ENCODE measurements around the gene PNLDC1.

The PNLDC1 gene, protein sequence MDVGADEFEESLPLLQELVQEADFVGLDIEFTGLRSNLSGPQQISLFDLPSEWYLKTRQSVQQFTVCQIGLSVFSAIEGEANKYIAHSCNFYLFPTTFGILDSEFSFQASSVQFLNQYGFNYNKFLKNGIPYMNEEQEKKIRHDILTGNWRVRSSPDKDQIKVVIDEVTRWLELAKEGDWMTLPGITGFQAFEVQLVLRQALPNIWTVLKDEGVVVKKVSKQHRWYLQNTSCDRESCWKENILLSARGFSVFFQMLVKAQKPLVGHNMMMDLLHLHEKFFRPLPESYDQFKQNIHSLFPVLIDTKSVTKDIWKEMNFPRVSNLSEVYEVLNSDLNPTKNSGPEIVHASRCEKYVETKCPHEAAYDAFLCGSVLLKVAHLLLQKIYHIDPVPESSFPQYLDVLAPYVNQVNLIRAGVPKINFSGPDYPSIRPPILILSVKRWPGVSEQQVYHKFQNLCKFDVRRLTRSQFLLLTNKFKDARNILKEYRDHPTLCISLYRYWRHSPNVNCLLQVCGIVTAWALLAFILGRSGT

DNA sequence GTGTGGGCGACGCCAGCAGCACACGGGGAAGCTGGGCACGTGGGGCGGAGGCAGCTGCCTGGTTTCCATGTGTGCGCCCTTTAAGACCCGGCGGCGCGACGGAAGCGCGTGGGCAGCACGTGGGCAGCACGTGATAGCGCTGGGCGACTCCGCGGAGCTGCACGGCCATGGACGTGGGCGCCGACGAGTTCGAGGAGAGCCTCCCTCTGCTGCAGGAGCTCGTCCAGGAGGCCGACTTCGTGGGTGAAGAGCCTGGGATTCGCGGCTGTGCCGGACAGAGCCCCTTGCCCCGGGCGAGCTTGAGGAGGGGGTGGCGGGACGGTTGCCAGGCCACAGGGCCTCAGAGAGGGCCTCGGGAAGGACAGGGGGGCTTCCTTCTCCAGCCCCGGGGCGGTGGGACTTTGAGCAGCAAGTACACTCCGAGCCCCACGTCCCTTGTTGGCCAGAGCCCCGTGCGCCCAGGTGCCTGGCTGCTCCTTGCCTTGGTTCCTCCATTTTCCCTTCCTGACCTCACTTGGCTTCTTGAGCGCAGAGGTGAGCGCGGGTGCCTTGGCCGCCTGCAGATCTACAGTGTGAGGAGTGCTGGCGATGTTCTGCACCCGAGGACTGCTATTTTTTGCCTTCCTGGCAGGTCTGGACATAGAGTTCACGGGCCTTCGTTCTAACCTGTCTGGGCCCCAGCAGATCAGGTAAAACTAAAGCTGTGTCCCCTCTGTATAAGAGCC, at the start of gene PNLDC1:
Gene PNLDC1 (plus strand): TSS at position 136 of the 725 bp plus-strand sequence. CDS start 32 bp downstream, at position 168.
- DNase-seq, result no peak

DNA sequence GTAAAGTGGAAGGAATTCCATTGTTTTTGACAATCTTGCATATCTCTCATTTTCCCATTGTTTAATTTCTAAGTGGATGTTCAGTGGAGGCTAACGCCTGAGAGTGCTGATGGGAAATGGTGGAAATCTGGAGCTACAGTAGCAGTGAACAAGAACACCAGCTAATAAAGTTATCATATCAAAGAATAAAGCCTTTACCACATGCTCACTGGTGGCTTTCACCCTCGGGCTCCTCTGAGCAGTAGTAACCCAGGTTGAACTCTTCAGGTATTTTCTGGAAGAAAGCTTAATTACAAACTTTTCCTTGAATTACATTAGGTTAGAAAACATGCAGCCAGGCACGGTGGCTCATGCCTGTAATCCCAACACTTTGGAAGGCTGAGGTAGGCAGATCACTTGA, 48.6 kb upstream of the PNLDC1 start:
- DNase-seq, result no peak

DNA sequence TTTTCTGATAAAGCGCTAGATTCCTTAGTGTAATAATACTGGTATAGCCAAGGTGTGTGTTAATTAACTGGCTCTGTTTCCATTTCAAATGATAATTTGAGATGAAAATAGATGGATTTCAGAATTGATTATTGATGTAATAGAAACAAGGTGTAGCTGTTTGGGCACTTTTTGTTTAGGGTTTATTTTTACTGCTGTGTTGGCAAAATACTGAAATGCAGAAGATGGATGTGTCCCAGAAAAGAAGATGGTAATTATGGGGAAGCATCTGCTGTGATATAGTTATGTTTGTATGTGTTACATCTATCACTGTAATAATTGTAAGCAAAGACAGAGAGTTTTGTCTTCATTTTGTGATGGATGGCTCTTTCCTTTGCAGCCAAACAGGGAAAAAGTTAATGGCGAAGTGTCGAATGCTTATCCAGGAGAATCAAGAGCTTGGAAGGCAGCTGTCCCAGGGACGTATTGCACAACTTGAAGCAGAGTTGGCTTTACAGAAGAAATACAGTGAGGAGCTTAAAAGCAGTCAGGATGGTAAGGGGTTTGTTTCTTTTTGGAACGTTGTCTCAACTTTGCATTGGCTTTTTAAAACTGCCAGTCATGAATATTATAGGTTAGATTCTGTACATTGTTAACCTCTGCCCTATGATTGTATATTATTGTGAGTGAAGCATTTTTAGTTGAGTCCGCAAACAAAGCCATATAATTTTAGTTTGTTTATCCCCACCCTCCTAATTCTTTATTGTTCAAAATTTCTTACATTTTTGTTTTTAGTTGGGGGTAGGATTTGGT, 46.8 kb upstream of the PNLDC1 start:
- DNase-seq, result no peak

DNA sequence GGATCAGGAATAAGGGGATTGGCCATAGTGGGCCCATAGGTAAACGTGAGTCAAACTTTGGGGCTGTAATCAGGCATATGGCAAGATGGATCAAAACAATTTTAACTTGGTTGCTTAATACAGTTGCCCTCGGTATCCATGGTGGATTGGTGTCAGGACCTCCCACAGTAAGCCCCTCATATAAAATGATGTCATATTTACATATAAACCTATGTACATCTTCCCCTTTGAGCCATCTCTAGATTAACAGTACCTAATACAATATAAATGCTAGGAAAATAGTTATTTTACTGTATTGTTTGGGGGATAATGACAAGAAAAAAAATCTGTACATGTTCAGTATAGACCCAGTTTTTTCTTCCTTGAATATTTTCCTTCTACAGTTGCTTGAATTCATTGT, 45.7 kb upstream of the PNLDC1 start:
- DNase-seq, result no peak

DNA sequence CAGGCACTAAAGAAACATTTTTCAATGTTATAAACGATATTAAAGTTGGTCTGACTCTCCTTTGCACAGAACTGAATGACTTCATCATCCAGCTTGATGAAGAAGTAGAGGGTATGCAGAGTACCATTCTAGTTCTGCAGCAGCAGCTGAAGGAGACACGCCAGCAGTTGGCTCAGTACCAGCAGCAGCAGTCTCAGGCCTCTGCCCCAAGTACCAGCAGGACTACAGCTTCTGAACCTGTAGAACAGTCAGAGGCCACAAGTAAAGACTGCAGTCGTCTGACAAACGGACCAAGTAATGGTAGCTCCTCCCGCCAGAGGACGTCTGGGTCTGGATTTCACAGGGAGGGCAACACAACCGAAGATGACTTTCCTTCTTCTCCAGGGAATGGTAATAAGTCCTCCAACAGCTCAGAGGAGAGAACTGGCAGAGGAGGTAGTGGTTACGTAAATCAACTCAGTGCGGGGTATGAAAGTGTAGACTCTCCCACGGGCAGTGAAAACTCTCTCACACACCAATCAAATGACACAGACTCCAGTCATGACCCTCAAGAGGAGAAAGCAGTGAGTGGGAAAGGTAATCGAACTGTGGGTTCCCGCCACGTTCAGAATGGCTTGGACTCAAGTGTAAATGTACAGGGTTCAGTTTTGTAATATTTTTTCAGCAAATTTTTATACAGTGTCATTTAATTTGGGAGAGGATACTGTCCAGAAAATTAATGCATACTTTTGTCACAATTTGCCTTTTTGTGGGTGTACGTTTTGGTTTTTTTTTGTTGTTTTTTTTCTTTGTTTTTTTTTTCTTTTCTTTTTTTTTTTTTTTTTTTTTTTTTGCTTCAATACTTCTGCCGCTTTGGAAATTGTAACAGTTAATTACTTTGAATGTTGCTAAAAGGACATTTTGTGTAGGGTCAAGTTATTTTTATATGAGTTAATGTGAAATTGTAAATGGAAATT, 44.8 kb upstream of the PNLDC1 start:
- DNase-seq, result no peak

DNA sequence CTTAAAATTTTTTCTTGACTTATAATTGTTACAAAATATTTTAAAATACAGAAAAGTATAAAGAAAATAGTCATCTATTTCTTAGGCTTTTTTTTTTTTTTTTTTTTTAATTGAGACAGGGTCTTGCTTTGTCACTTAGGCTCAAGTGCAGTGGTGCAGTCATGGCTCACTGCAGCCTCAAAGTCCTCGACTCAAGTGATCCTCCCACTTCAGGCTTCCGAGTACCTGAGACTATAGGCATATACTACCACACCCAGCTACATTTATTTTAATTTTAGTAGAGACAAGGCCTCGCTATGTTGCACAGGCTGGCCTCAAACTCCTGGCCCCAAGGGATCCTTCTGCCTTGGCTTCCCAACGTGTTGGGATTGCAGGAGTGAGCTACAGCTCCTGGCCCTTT, 43.6 kb upstream of the PNLDC1 start:
- no peak for DNase-seq

DNA sequence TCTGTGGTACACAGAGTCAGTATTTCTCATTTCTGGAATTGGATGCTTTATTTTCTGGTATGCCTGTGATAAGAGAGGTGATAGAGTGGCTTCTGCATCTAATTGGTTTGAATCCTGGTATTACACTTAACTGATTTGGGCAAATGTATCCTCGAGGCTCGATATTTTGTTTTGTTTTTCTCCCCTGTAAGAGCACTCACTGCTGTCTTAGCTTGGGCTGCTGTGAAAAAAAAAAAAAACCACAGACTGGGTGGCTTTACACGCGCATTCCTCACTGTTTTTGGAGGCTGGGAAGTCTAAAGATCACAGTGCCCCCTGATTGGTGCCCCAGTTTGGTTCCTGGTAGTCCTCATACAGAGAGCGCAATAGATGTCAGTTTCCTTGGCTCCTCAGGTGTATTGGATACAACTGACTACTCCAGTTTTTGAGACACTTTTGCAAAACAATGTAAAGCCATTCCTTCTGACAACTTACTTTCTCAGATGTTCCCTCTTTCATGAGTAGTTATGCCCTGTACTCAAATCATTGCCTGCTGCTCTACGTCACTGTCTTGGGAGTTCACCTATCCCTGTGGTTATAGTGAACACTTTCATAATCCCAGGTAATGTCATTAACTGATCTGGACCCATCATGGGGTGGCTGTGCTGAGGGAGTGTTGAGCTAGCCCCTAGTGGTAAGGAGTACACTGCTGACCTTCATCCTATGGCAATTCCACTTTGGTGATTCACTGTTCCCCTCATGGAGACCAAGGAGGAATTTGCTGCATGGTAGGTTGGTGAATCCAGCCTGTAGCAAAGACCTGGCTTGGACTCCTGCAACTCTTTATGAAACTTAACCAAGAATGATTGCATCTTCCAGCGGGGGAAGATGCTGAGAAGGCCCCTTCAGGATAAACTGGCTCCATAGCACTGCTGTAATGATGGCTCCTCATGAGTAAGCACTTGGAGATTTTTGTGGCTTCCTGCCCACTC, 41.8 kb upstream of the PNLDC1 start:
- no peak for DNase-seq

DNA sequence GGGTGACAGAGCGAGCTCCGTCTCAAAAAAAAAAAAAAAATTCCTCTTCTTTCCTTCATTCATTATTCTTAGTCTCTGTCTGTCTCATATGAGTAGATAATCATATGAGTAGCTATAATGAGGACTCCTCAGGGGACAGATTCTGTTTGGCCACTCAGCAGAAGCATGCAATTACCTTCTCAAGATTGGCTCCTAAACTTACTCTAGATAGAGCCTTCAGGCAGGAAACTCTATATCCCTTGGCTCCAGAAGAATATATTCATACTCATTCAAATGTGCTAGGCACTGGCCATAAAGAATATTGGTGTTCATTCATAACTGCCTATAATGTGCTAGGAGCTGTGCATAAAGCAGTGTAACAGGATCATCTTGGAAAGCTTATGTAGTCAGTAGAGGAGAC, 40.4 kb upstream of the PNLDC1 start:
- DNase-seq, result peak; percentile 61

DNA sequence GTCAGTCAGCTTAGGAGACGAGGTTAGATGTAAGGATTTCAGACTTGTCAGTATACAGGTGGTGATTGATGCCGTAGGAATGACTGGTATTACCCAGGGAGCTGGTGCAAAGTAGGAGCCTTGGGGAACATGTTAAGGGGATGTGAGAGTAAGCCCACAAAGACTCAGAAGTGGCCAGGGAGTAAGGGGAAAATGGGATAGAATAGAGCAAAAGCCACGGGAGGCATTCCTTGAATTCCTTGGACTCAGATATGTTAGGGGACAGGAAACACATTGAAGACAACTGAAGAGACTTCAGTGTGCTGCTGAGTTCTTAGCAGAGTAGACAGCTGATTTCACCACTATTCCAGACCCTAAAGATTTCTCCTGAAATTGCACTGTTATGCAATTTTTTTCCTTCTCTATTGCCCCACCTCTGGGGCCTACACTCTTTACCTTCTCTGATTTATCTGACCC, 39.4 kb upstream of the PNLDC1 start:
- DNase-seq, result no peak

DNA sequence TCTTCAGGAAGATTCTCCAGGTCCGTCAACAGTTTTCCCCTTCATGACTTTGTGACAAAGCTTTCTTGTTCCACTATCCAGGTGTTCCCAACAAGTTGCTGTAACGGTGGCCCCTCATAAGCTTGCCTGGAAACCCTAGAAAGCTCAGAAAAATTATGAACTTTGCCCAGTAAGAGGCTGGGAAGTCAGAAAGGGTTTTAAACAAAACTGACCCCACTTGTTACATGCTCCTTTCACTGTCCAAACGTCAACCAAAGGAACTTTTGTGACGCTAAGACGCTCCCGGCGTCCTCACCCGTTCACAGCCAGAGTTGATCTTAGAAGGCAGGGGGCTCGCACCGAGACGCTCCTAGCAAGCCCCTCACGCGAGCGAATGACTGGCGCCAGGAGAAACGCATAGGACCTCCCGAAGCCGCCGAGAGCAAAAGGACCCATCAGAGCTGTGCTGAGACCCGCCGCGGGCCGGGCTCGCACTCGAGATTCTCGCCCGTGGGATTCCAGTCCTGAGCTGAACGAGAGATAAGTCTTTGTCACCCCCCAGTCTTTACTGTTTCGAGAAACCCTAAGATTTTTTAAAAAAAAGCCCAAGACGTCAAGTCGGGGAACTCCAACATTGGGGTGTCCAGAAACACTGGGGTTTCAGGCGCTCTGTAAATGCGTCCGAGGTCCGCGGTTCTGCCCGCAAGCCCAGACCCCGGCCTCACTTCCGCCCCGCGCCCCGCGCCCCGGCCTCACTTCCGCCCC, 38.8 kb upstream of the PNLDC1 start:
- no peak for DNase-seq

DNA sequence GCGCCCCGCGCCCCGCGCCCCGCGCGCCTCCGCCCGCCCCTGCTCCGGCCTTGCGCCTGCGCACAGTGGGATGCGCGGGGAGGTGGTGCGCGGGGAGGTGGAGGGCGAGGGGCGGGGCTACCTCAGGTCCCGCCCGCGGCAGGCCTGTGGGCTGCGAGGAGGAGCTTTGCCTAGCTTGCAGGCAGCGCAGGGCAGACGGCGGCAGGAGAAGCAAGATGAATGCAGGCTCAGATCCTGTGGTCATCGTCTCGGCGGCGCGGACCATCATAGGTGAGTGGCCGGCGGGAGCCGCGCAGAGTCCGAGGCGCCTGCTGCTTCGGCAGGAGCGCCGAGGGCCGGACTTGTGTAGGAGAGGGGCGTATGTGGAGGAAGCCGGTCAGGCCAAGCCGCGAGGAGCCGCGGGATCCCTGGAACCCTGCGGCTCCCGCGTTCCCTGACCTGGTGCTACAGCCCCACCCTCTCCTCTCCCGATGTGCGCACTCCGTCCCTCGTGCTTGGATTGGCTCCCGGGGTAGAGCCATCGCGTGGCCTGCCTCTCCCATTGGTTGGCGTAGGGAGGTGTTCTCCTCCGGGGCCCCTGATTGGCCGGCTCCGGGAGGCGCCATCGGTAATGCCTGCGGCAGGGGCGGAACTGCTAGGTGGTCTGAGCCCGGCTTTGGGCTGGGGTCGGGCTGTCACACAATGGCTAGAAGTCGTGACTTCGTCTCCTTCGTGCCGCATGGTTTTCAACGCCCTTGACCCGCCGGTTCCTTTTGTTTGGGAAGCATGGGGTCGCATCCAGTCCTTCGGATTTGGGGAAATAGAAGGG, 38.0 kb upstream of the PNLDC1 start, which contains the start of gene ACAT2:
Gene ACAT2 (plus strand): TSS at position 173 of the 808 bp plus-strand sequence. CDS start 43 bp downstream, at position 216.
- peak; percentile 95 for DNase-seq

DNA sequence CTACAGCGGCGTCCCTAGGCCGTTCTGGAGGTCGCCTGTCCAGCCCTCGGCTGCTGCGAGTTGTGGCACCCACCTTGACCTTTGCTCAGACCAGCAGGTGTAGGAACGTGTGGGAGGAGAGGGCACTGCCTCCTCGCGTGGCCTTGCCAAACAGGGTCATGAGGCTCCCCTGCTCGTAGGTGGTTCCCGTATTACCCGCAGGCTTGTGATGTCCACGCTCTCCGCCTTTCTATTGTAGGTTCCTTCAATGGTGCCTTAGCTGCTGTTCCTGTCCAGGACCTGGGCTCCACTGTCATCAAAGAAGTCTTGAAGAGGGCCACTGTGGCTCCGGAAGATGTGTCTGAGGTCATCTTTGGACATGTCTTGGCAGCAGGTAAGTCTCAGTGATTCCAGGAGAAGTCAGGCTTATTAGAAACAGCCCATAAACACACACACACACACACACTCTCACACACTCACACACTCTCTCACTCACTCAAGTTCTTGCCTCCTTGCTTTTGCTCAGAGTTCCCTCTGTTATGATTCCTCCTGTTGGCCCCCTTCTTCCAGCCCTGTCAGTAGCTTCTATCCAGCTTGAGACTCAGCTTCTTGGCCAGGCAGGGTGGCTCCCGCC, 37.3 kb upstream of the PNLDC1 start:
- DNase-seq, result no peak

DNA sequence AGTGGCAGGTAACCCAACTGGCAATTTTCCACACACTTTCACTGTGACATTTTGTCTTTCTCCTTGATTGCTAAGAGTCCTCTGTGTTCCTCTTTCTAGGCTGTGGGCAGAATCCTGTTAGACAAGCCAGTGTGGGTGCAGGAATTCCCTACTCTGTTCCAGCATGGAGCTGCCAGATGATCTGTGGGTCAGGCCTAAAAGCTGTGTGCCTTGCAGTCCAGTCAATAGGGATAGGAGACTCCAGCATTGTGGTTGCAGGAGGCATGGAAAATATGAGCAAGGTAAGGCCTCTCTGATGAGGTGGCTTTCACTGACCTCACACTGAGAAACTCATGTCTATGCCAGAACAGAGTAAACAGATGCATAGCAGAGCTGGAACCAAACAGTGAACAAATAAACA, 33.2 kb upstream of the PNLDC1 start:
- no peak for DNase-seq

DNA sequence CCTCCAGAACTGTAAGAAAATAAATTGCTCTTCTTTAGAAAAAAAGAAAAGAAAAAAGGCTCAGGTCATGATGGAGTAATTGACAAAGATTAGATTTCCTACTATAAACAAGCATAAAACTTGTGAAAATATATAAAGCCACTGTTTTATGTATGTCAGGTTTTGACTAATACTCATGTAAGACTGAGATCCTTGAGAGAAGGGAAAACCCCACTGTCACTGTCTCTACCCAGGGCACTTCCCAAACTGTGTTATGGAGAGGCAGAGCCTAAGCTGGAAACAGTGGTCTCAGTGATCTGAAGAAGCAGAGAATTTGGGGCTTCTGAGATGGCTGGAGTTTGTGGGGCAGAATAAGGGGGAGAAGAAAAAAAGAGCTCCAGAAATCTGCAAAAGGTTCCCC, 30.6 kb upstream of the PNLDC1 start:
- no peak for DNase-seq

DNA sequence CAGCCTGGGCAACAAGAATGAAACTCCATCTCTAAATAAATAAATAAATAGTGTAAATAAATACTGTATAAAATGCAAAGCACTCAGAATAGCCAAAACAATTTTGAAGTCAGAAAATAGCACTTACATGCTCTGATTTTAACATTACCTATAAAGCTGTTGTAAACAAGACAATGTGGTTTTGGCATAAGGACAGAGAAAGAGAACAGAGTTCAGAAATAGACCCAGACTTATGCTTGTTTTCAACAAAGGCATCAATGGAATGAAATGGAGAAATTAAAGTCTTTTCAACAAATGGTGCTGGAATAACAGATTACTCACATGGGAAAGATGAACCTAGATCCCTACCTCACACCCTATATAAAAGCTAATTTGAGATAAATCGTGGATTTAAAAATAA, 27.9 kb upstream of the PNLDC1 start:
- no peak for DNase-seq

DNA sequence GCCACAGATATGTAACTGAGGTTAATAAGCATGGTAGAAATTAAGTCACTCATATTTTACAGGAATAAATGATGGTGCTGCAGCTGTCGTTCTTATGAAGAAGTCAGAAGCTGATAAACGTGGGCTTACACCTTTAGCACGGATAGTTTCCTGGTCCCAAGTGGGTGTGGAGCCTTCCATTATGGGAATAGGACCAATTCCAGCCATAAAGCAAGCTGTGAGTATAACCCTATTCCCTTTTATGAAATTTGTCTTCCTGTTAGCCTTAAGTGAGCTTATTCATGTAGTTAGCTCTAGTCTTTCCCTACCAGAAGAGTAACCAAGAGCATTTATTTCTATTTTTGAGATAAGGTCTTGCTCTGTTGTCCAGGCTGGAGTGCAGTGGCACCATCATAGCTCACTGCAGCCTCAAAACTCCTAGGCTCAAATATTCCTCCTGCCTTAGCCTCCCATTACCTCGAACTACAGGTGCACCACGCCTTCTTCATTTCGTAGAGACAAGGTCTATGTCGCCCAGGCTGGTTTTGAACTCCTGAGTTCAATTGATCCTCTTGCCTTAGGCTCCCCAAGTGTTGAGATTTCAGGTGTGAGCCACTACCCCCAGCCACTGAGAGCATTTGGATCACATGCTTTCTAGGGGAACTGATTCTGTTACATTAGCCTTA, 22.7 kb upstream of the PNLDC1 start:
- no peak for DNase-seq

DNA sequence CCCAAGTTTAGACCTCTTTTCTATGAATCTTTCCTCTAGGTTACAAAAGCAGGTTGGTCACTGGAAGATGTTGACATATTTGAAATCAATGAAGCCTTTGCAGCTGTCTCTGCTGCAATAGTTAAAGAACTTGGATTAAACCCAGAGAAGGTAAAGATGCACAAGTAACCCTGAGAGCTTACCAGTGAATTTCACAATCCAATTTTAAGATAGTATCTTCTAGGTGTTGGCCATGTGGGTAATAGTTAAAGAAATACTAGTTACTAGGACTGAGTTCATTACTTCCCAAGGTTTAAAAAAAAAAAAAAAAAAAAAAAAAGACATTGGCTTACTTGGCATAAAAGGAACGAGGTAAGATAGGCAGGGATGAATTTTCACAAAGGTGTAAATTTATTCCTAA, 21.9 kb upstream of the PNLDC1 start:
- no peak for DNase-seq

DNA sequence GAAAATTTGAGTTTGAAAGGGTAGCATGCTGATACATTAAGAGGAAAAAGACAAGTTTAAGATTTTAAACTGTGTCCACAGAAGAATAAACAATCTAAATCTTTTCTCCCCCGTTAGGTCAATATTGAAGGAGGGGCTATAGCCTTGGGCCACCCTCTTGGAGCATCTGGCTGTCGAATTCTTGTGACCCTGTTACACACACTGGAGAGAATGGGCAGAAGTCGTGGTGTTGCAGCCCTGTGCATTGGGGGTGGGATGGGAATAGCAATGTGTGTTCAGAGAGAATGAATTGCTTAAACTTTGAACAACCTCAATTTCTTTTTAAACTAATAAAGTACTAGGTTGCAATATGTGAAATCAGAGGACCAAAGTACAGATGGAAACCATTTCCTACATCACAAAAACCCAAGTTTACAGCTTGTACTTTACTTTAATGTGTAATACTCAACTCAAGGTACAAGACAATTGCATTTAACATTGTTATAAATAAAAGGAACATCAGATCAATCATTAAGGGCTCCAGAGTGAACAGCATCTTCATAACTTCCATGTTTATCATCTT, 21.5 kb upstream of the PNLDC1 start:
- DNase-seq, result no peak
